ENCODE data around the gene APBB2. TPM values are rescaled to one million over a fixed set of nuclear protein-coding genes. Genes with fewer than 3 reads are reported as not detected.

APBB2 gene
- total RNA-seq, 4 donors from 2014 or later = 66.3 to 133 (median 90.2) TPM

DNA sequence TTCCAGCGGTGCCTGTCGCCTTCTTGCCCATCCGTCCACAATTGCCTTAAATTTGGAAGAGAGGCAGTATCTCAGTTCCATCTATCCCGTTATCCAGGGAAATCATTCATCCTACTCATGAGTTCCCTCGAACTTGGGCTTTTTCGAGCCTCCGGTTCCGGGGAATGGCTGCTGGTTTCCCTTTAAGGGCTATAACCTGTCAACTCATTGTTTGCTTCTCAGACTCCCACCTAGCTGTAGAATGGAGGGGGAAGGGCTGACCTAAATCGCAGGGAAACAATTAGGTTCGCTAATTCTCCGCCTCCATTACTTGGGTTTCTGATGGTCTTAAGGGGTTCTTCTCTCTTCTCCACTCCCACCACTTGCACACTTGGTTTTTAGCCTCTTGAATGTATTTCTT is 43.6 kb upstream of the APBB2 start:
- no peak for ATAC-seq
- TF ChIP-seq EP300 (IDR thresholded peaks at IDR 0.05) (no peak), POLR2AphosphoS5 (IDR thresholded peaks at IDR 0.05) (no peak), POLR2A (IDR thresholded peaks at IDR 0.05) (no peak)
- TF ChIP-seq, protein P1, sequence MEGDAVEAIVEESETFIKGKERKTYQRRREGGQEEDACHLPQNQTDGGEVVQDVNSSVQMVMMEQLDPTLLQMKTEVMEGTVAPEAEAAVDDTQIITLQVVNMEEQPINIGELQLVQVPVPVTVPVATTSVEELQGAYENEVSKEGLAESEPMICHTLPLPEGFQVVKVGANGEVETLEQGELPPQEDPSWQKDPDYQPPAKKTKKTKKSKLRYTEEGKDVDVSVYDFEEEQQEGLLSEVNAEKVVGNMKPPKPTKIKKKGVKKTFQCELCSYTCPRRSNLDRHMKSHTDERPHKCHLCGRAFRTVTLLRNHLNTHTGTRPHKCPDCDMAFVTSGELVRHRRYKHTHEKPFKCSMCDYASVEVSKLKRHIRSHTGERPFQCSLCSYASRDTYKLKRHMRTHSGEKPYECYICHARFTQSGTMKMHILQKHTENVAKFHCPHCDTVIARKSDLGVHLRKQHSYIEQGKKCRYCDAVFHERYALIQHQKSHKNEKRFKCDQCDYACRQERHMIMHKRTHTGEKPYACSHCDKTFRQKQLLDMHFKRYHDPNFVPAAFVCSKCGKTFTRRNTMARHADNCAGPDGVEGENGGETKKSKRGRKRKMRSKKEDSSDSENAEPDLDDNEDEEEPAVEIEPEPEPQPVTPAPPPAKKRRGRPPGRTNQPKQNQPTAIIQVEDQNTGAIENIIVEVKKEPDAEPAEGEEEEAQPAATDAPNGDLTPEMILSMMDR (IDR thresholded peaks at IDR 0.05) = no peak
- 40 to 52% methylated on average over 1 to 11 of the region's 11 CpGs for WGBS, 2 donors (ENCODE audit: low coverage in 1 of 2)
- Histone ChIP-seq H3K4me1 (peaks cover 0 to 19% (median 10%) of the 10 kb centered on the region in 3 donors), H3K27me3 (peaks cover 32% of the 10 kb centered on the region), H3K4me3 (peak overlapping the region; percentile 25 to 60), H3K27ac (no peak overlapping the region), H3K9me3 (no peaks in the 10 kb centered on the region), H3K36me3 (no peaks in the 10 kb centered on the region)

DNA sequence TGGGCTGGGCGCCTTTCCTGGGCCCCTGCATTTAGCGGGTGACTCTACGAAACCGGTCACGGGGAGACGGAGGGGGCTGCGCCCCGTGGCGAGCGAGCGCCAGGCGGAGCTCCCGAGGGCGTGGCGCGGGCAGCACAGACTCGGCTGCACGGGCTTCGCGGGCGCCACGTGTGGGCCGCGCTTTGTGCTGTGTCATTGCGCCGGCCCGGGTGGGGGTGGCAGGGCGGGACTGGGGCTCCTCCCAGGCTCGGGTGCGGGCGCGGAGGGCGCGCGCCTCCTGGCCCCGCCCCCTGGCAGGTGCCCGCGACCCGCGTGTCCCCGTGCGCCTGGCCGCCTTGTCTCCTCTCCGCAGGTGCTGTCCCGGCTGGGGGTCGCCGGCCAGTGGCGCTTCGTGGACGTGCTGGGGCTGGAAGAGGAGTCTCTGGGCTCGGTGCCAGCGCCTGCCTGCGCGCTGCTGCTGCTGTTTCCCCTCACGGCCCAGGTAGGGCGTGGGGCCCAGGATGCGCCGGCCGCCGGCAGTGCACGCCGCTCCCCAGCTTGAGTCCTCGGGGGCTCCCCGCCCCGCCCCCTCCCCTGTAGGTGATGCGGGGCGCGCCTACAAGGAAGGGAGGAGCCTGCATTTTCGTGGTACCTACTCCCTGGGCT is 43.0 kb upstream of the APBB2 start:
- Histone ChIP-seq H3K4me1 (peaks cover 0 to 19% (median 10%) of the 10 kb centered on the region in 3 donors), H3K27ac (peak overlapping the region in 1 of 4 donors; percentile 5), H3K9me3 (no peaks in the 10 kb centered on the region), H3K4me3 (peak overlapping the region; percentile 25 to 60), H3K27me3 (peaks cover 32% of the 10 kb centered on the region), H3K36me3 (no peaks in the 10 kb centered on the region)
- no CpG with 5 or more reads among the region's 69 CpGs for WGBS, 2 donors (ENCODE audit: low coverage in 1 of 2)
- peak; percentile 74 for ATAC-seq
- no peak for TF ChIP-seq EP300 (IDR thresholded peaks at IDR 0.05)
- no peak for TF ChIP-seq POLR2AphosphoS5 (IDR thresholded peaks at IDR 0.05)
- TF ChIP-seq, protein P1 (IDR thresholded peaks at IDR 0.05) = no peak
- no peak for TF ChIP-seq POLR2A (IDR thresholded peaks at IDR 0.05)

DNA sequence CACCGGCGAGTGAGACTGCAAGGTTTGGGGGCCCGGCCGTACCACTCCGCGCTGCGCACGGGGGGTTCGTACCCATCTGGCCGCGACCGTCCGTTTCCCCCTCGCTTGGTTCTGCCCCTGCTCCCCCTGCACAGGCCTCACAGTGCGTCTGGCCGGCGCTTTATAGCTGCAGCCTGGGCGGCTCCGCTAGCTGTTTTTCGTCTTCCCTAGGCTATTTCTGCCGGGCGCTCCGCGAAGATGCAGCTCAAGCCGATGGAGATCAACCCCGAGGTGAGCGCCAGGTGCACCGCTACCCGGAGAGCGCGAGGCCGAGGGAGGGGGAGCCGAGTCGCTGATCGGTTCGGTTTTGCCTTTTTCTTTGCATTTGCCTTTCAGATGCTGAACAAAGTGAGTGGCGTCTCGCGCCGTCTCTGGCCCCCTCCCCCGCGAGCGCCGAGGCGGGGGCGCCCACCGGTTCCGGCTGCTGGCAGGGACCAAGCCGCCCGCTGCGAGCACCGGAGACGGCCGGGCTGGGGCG is 42.5 kb upstream of the APBB2 start, which contains the start of gene UCHL1:
UCHL1 (plus strand) TSS at position 189 of the 517 bp plus-strand sequence; CDS start at position 238, 49 bp downstream.
- Histone ChIP-seq H3K27me3 (peaks cover 32% of the 10 kb centered on the region), H3K27ac (peak within 1 kb of the TSS in 1 of 4 donors; percentile 5), H3K4me1 (peaks cover 0 to 19% (median 10%) of the 10 kb centered on the region in 3 donors), H3K4me3 (peak within 1 kb of the TSS; percentile 25 to 60), H3K9me3 (no peaks in the 10 kb centered on the region), H3K36me3 (no peaks in the 10 kb centered on the region)
- whole genome bisulfite sequencing, 2 donors (ENCODE audit: low coverage in 1 of 2) = 0% methylated on average over 5 of the region's 55 CpGs; no CpG with 5 or more reads in 1 of the 2 donors
- ATAC-seq = peak; percentile 31
- TF ChIP-seq POLR2AphosphoS5 (IDR thresholded peaks at IDR 0.05) = no peak
- TF ChIP-seq EP300 (IDR thresholded peaks at IDR 0.05) = no peak
- TF ChIP-seq, protein P1 (IDR thresholded peaks at IDR 0.05) = no peak
- TF ChIP-seq POLR2A (IDR thresholded peaks at IDR 0.05) = no peak

DNA sequence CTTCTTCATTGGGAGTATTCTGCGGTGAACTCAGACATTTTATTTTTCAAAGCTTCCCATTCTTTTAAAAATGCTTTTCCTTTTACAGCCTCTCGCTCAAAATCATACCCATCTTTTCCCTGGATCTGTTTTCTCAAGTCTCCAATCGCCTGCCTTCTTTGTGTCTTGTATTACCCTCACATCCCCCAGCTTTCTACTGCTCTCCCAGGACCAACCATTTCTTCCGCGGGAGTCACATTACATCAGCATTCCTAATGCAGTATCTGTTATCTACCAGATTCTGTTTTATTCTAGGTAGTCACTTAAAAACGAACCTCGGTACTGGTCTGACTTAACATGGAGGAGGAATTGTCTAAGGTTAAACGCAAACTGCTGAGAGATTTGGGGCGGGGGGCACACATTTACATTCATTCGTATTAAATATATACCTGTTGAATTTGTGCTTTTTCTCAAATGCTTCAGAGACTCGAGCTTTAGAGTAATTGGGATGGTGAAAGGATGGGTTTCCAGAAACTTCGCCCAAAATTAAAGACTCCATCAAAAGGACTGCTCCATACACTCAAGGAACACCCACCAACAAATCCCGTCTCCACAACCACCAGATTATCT is 41.9 kb upstream of the APBB2 start:
- no peak for ATAC-seq
- Histone ChIP-seq H3K4me3 (peak overlapping the region in 1 of 2 donors; percentile 60), H3K27me3 (peaks cover 32% of the 10 kb centered on the region), H3K4me1 (peaks cover 0 to 19% (median 10%) of the 10 kb centered on the region in 3 donors), H3K27ac (no peak overlapping the region), H3K9me3 (no peaks in the 10 kb centered on the region), H3K36me3 (no peaks in the 10 kb centered on the region)
- 46 to 48% methylated on average over 2 to 11 of the region's 13 CpGs for WGBS, 2 donors (ENCODE audit: low coverage in 1 of 2)
- TF ChIP-seq POLR2AphosphoS5 (IDR thresholded peaks at IDR 0.05) (no peak), POLR2A (IDR thresholded peaks at IDR 0.05) (no peak), EP300 (IDR thresholded peaks at IDR 0.05) (no peak)
- TF ChIP-seq, protein P1 (IDR thresholded peaks at IDR 0.05) = no peak

Data from gastroesophageal sphincter (tissue), 4 donors.